Right cardiac atrium (tissue), 5 donors: ENCODE results near the gene TWF1. TPM values are rescaled to one million over a fixed set of nuclear protein-coding genes. Genes with fewer than 3 reads are reported as not detected.

Experiments used
- ATAC-seq, 2 donors: fragments of 200-7000 bp; cut with Tn5 transposase; one replicate each; pipeline versions ENCODE4 v1.8.0 to v1.9.1; 2020; ENCODE audit warnings: moderate library complexity in 2 of 2, mild to moderate bottlenecking in 1 of 2
- DNase-seq, 3 donors: peaks; one replicate each; pipeline ENCODE4 v3.0.0-alpha.2; 2020
- H3K27ac ChIP-seq: one replicate; pipeline ENCODE4 v1.5.1; 2013; ENCODE audit warnings: mild to moderate bottlenecking, low read length, control low read depth, moderate library complexity
- H3K27me3 ChIP-seq: one replicate; pipeline ENCODE4 v1.6.1; 2013; ENCODE audit not compliant: control insufficient read depth, insufficient read depth
- H3K4me1 ChIP-seq: one replicate; pipeline ENCODE4 v1.6.1; 2013; ENCODE audit warnings: low read length; ENCODE audit not compliant: control insufficient read depth, insufficient read depth
- H3K4me3 ChIP-seq: one replicate; pipeline ENCODE4 v1.5.1; 2013; ENCODE audit warnings: low read length, control low read depth
- H3K9me3 ChIP-seq: one replicate; pipeline ENCODE4 v1.6.1; 2013; ENCODE audit warnings: low read length; ENCODE audit not compliant: control insufficient read depth
- WGBS: extraction: QIAGEN DNeasy Blood & Tissue Kit; methylation state at CpG from one replicate; pipeline ENCODE4 v1.1.7; 2013; 5-methylcytosine and 5-hydroxymethylcytosine counted together
- intact Hi-C, 4 donors: fragments of 100-400 bp; cut with DNase I; formaldehyde crosslinking; loops; one replicate each; pipeline versions ENCODE4 v1.11.0 to v1.14.0; 2022 to 2023
- polyA plus RNA-seq: library from polyadenylated mRNA; stranded (reverse); fragments of 200-250 nt; gene quantifications from one replicate; pipeline ENCODE4 v1.2.3, GENCODE V29; 2013
- total RNA-seq, 4 donors: library from RNA; stranded (reverse); fragmentation: NEBNext Ultra II Directional; extraction: Animal tissue kit (Norgen Biotek cat#: 25700); gene quantifications; one replicate each; pipeline ENCODE4 v1.2.1, GENCODE V29; 2021
- donor health status: healthy with polysubstance abuse.
- donor health status: DM: no; HTN: yes; CAD: no.
- donor health status: DM: no; HTN: no; CAD: no.
- donor health status: DM: no; HTN: yes; CAD: no; lungs with severe emphysema.
- donor health status: DM: yes; HTN: yes; CAD: no.

TWF1 gene
- total and polyA plus RNA-seq, 5 donors = 13.0 to 30.5 (median 19.7) TPM

GRCh38 chr12:43835264-43835655, 29.1 kb upstream of the TWF1 start:
- peak overlapping the region; percentile 78 for H3K4me3 ChIP-seq
- H3K27me3 ChIP-seq = no peaks in the 10 kb centered on the region
- H3K9me3 ChIP-seq = no peaks in the 10 kb centered on the region
- intact Hi-C loops = no loop called here
- DNase-seq (no peak), ATAC-seq (no peak)
- 42% methylated on average over 6 of the region's 6 CpGs for WGBS
- peak overlapping the region; percentile 98 for H3K27ac ChIP-seq
- H3K4me1 ChIP-seq = no peaks in the 10 kb centered on the region

- Histone ChIP-seq H3K27ac (no peak overlapping the region), H3K4me1 (no peaks in the 10 kb centered on the region), H3K27me3 (no peaks in the 10 kb centered on the region), H3K4me3 (no peak overlapping the region), H3K9me3 (no peaks in the 10 kb centered on the region)
- DNase-seq (no peak), ATAC-seq (no peak)
- WGBS = 71% methylated on average over 4 of the region's 4 CpGs
- intact Hi-C loops = no loop called here
These were observed 26.5 kb upstream of the TWF1 start for GRCh38 chr12:43832463-43833168.

GRCh38 chr12:43827093-43827492, 21.0 kb upstream of the TWF1 start:
- no peaks in the 10 kb centered on the region for H3K4me1 ChIP-seq
- no peak overlapping the region for H3K4me3 ChIP-seq
- no peak overlapping the region for H3K27ac ChIP-seq
- no peaks in the 10 kb centered on the region for H3K27me3 ChIP-seq
- no peaks in the 10 kb centered on the region for H3K9me3 ChIP-seq
- WGBS = 80% methylated on average over 1 of the region's 1 CpG
- no peak for DNase-seq
- intact Hi-C loops = no loop called here
- ATAC-seq = no peak

- intact Hi-C loops = no loop called here
- no peaks in the 10 kb centered on the region for H3K9me3 ChIP-seq
- 94% methylated on average over 3 of the region's 3 CpGs for WGBS
- H3K4me3 ChIP-seq = no peak overlapping the region
- no peaks in the 10 kb centered on the region for H3K27me3 ChIP-seq
- no peak overlapping the region for H3K27ac ChIP-seq
- no peak for ATAC-seq
- no peaks in the 10 kb centered on the region for H3K4me1 ChIP-seq
- no peak for DNase-seq
These were observed 20.6 kb upstream of the TWF1 start for GRCh38 chr12:43826681-43827080.

GRCh38 chr12:43824207-43824775, 18.2 kb upstream of the TWF1 start:
- WGBS = 85% methylated on average over 8 of the region's 8 CpGs
- ATAC-seq (no peak), DNase-seq (no peak)
- intact Hi-C loops = no loop called here
- H3K27me3 ChIP-seq = no peaks in the 10 kb centered on the region
- no peaks in the 10 kb centered on the region for H3K9me3 ChIP-seq
- H3K4me1 ChIP-seq = no peaks in the 10 kb centered on the region
- H3K27ac ChIP-seq = no peak overlapping the region
- H3K4me3 ChIP-seq = no peak overlapping the region

GRCh38 chr12:43816168-43816567, 10.1 kb upstream of the TWF1 start:
- ATAC-seq (no peak), DNase-seq (no peak)
- Histone ChIP-seq H3K27me3 (no peaks in the 10 kb centered on the region), H3K4me1 (no peaks in the 10 kb centered on the region), H3K9me3 (no peaks in the 10 kb centered on the region), H3K27ac (no peak overlapping the region), H3K4me3 (no peak overlapping the region)
- WGBS = 83% methylated on average over 3 of the region's 3 CpGs
- intact Hi-C loops = no loop called here

GRCh38 chr12:43815416-43815815, 9.3 kb upstream of the TWF1 start:
- H3K4me3 ChIP-seq = no peak overlapping the region
- ATAC-seq (no peak), DNase-seq (no peak)
- H3K27me3 ChIP-seq = no peaks in the 10 kb centered on the region
- H3K4me1 ChIP-seq = no peaks in the 10 kb centered on the region
- intact Hi-C loops = no loop called here
- no peaks in the 10 kb centered on the region for H3K9me3 ChIP-seq
- WGBS = 79% methylated on average over 3 of the region's 3 CpGs
- no peak overlapping the region for H3K27ac ChIP-seq

- no peak for DNase-seq
These were observed 6.8 kb upstream of the TWF1 start for GRCh38 chr12:43812926-43813325.

GRCh38 chr12:43812057-43812456, 5.9 kb upstream of the TWF1 start:
- Histone ChIP-seq H3K27ac (no peak overlapping the region), H3K4me3 (no peak overlapping the region), H3K4me1 (no peaks in the 10 kb centered on the region), H3K27me3 (no peaks in the 10 kb centered on the region), H3K9me3 (no peaks in the 10 kb centered on the region)
- intact Hi-C loops = no loop called here
- ATAC-seq = no peak
- no peak for DNase-seq
- WGBS = 87% methylated on average over 2 of the region's 2 CpGs

More at GRCh38 chr12:43812926-43813325, 6.8 kb upstream of the TWF1 start:
- no peaks in the 10 kb centered on the region for H3K4me1 ChIP-seq
- H3K4me3 ChIP-seq = no peak overlapping the region
- WGBS = 95% methylated on average over 4 of the region's 4 CpGs
- intact Hi-C loops = no loop called here
- no peaks in the 10 kb centered on the region for H3K9me3 ChIP-seq
- no peak overlapping the region for H3K27ac ChIP-seq
- no peak for ATAC-seq
- no peaks in the 10 kb centered on the region for H3K27me3 ChIP-seq

GRCh38 chr12:43807386-43807785, 1.3 kb upstream of the TWF1 start:
- Histone ChIP-seq H3K4me1 (no peaks in the 10 kb centered on the region), H3K27ac (no peak overlapping the region), H3K4me3 (no peak overlapping the region), H3K9me3 (no peaks in the 10 kb centered on the region), H3K27me3 (no peaks in the 10 kb centered on the region)
- intact Hi-C loops = loop anchor here in 2 of 4 donors (10.0 kb wide), 1 partner anchor 67 kb away; no protein-coding TSS in a partner anchor
- WGBS = 83% methylated on average over 3 of the region's 3 CpGs
- DNase-seq = no peak
- ATAC-seq = no peak

- ATAC-seq (no peak), DNase-seq (no peak)
- no peaks in the 10 kb centered on the region for H3K27me3 ChIP-seq
- no peaks in the 10 kb centered on the region for H3K9me3 ChIP-seq
- no peak overlapping the region for H3K27ac ChIP-seq
- no peaks in the 10 kb centered on the region for H3K4me1 ChIP-seq
- intact Hi-C loops = loop anchor here in 2 of 4 donors (10.0 kb wide), 1 partner anchor 68 kb away; no protein-coding TSS in a partner anchor
- peak overlapping the region; percentile 81 for H3K4me3 ChIP-seq
- WGBS = 1% methylated on average over 3 of the region's 3 CpGs
These were observed 588 bp upstream of the TWF1 start for GRCh38 chr12:43806737-43807072.
